Measurements from ENCODE around the gene TIA1. TPM values are rescaled to one million over a fixed set of nuclear protein-coding genes. Genes with fewer than 3 reads are reported as not detected.

Gene TIA1
- total RNA-seq, 1 experiment from 2014 or later, result 123 TPM

DNA sequence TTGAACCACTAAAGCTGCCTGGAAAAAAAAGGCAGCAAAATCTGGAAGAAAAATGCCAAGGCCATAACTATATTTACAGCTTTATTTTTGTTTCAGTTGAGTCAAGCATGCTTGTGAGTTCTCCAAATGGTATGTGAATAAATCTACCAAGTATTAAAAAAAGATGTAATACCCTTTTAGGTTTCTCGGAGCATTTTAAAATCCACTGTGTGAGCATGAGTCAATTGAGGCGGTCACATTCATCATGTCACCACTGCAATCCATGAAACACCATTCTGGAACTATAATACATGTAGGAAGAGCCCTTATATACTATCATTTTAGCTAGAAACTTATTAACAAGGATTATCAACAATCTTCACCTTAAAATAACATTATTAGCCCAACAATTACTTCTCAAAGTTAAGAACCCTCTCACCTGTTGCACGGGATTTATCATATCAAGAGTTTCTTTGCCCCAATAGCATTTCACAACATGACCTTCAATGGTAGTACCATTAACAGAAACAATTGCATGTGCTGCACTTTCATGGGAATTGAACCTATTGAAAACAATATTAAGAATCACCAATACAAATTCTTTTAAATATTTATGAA is 33.4 kb downstream of the TIA1 start:
- Histone ChIP-seq H3K27me3 (ENCODE audit: low read length) (no peaks in the 10 kb centered on the region), H3K27ac (ENCODE audit: low read length) (no peak overlapping the region), H3K9ac (ENCODE audit: low read length) (no peak overlapping the region), H3K4me3 (ENCODE audit: low read length) (no peak overlapping the region), H4K20me1 (ENCODE audit: low read length) (no peaks in the 10 kb centered on the region), H3K79me2 (ENCODE audit: low read length) (no peaks in the 10 kb centered on the region), H3K9me3 (ENCODE audit: low read length) (no peaks in the 10 kb centered on the region), H2AFZ (ENCODE audit: low read length) (no peak overlapping the region), H3K4me1 (ENCODE audit: insufficient read depth, low read length) (no peaks in the 10 kb centered on the region), H3K36me3 (ENCODE audit: low read depth, low read length) (peaks cover 47% of the 10 kb centered on the region), H3K4me2 (ENCODE audit: low read length) (no peak overlapping the region), H3F3A (ENCODE audit: low read length, unreplicated experiment) (no peaks in the 10 kb centered on the region), H3K9me2 (replicated peaks; ENCODE audit: low read length) (no peaks in the 10 kb centered on the region)
- BruUV-seq (replicated peaks), result no TSS peak
- TF ChIP-seq EZH2phosphoT487 (IDR thresholded peaks at IDR 0.05; ENCODE audit: borderline replicate concordance, low read length) (no peak), CTCF (conservative IDR thresholded peaks at IDR 0.05; ENCODE audit: low read depth, low read length) (no peak), EZH2 (IDR thresholded peaks at IDR 0.05; ENCODE audit: low read length, unreplicated experiment) (no peak)
- no peak for ATAC-seq
- DNase-seq, result no peak
- intact Hi-C loops (cut with micrococcal nuclease), result no loop called here
- CTCF ChIA-PET, result no interaction called here
- POLR2A ChIA-PET (ENCODE audit: unreplicated experiment), result no interaction called here

- Histone ChIP-seq H3F3A (ENCODE audit: low read length, unreplicated experiment) (no peaks in the 10 kb centered on the region), H3K9me2 (replicated peaks; ENCODE audit: low read length) (no peaks in the 10 kb centered on the region), H2AFZ (ENCODE audit: low read length) (no peak overlapping the region), H3K27ac (ENCODE audit: low read length) (no peak overlapping the region), H4K20me1 (ENCODE audit: low read length) (no peaks in the 10 kb centered on the region), H3K9ac (ENCODE audit: low read length) (no peak overlapping the region), H3K79me2 (ENCODE audit: low read length) (no peaks in the 10 kb centered on the region), H3K27me3 (ENCODE audit: low read length) (no peaks in the 10 kb centered on the region), H3K4me2 (ENCODE audit: low read length) (no peak overlapping the region), H3K4me3 (ENCODE audit: low read length) (no peak overlapping the region), H3K36me3 (ENCODE audit: low read depth, low read length) (peaks cover 41% of the 10 kb centered on the region), H3K4me1 (ENCODE audit: insufficient read depth, low read length) (no peaks in the 10 kb centered on the region), H3K9me3 (ENCODE audit: low read length) (no peaks in the 10 kb centered on the region)
- POLR2A ChIA-PET (ENCODE audit: unreplicated experiment), result no interaction called here
- CTCF ChIA-PET, result no interaction called here
- TF ChIP-seq EZH2phosphoT487 (IDR thresholded peaks at IDR 0.05; ENCODE audit: borderline replicate concordance, low read length) (no peak), CTCF (conservative IDR thresholded peaks at IDR 0.05; ENCODE audit: low read depth, low read length) (no peak), EZH2 (IDR thresholded peaks at IDR 0.05; ENCODE audit: low read length, unreplicated experiment) (no peak)
- DNase-seq (no peak), ATAC-seq (no peak)
- intact Hi-C loops (cut with micrococcal nuclease), result no loop called here
- no TSS peak for BruUV-seq (replicated peaks)
Measured at GRCh38 chr2:70214365-70214764, 34.1 kb downstream of the TIA1 start.

DNA sequence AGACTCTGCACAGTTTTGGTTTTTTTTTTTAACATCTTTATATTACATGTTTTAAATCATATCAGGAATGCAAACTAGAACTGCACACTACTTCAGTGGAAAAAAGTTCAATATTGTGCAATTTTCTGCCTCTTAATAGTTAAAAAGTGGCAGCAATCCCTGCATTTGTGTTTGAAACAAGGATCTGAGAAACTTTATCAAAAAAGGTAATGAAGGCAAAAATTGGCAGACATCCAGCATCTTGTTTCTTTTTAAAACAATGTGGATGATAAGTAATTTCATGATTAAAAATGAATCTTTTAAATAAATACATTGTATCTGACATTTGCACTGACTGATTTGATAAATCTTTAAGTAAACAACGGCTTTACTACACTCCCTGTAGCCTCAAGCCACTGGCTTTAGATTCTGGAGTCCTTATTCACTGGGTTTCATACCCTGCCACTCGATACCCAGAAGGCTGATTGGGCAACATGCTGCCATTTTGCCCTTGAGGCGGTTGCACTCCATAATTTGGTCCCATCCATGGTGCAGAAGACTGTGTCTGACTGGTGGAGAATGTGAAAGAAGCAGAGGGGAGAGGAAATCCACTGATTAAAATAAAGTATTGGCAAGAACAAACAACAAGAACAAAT is 36.0 kb downstream of the TIA1 start:
- ATAC-seq (no peak), DNase-seq (no peak)
- CTCF ChIA-PET, result no interaction called here
- no peak overlapping the region for H3K4me3 ChIP-seq (ENCODE audit: low read length)
- POLR2A ChIA-PET (ENCODE audit: unreplicated experiment), result interaction anchor here (0.6 kb wide), 1 partner anchor 297 kb away, joined by 3 read pairs; the partner anchor contains the start of gene MXD1
- BruUV-seq (replicated peaks), result no TSS peak
- no peaks in the 10 kb centered on the region for H4K20me1 ChIP-seq (ENCODE audit: low read length)
- H3K27me3 ChIP-seq (ENCODE audit: low read length), result no peaks in the 10 kb centered on the region
- H3K4me1 ChIP-seq (ENCODE audit: insufficient read depth, low read length), result no peaks in the 10 kb centered on the region
- TF ChIP-seq EZH2 (IDR thresholded peaks at IDR 0.05; ENCODE audit: low read length, unreplicated experiment) (no peak), EZH2phosphoT487 (IDR thresholded peaks at IDR 0.05; ENCODE audit: borderline replicate concordance, low read length) (no peak), CTCF (conservative IDR thresholded peaks at IDR 0.05; ENCODE audit: low read depth, low read length) (no peak)
- no peak overlapping the region for H3K4me2 ChIP-seq (ENCODE audit: low read length)
- intact Hi-C loops (cut with micrococcal nuclease), result no loop called here
- no peaks in the 10 kb centered on the region for H3K79me2 ChIP-seq (ENCODE audit: low read length)
- H3K27ac ChIP-seq (ENCODE audit: low read length), result no peak overlapping the region
- no peaks in the 10 kb centered on the region for H3F3A ChIP-seq (ENCODE audit: low read length, unreplicated experiment)
- H3K9me3 ChIP-seq (ENCODE audit: low read length), result no peaks in the 10 kb centered on the region
- peaks cover 27% of the 10 kb centered on the region for H3K36me3 ChIP-seq (ENCODE audit: low read depth, low read length)
- no peak overlapping the region for H3K9ac ChIP-seq (ENCODE audit: low read length)
- no peak overlapping the region for H2AFZ ChIP-seq (ENCODE audit: low read length)
- H3K9me2 ChIP-seq (replicated peaks; ENCODE audit: low read length), result no peaks in the 10 kb centered on the region
